CD4-positive, alpha-beta T cell treated with Interleukin-4 for 4 hours (primary cell): ENCODE data around the gene WDR41.
A peak's percentile ranks its signal among the peaks of the same experiment; 100 is the strongest.

ENCODE experiments used
- DNase-seq: peaks from one replicate; pipeline ENCODE4 v3.0.0-alpha.2; 2020

WDR41 gene

GRCh38 chr5:77443670-77444069 lies 48.4 kb downstream of the WDR41 start:
- no peak for DNase-seq

DNA sequence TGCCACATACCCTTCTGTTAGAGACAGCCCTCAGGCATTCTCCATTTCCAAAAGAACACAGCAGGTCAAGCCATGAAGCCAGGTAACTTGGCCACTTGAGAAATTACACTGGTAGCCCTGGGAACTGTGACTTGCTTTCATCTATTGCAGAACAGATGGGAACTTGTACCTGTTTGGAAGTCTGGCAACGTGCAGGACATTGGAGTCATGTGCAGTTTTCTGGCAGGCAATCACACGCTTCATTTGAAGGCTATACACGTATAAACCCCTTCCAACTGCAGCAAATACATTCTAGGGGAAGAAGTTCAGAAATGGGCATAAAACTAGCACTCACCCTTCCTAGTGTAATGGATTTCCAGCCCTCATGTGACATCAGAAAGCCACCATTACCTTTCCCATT lies 54.0 kb downstream of the WDR41 start:
- DNase-seq: no peak

DNA sequence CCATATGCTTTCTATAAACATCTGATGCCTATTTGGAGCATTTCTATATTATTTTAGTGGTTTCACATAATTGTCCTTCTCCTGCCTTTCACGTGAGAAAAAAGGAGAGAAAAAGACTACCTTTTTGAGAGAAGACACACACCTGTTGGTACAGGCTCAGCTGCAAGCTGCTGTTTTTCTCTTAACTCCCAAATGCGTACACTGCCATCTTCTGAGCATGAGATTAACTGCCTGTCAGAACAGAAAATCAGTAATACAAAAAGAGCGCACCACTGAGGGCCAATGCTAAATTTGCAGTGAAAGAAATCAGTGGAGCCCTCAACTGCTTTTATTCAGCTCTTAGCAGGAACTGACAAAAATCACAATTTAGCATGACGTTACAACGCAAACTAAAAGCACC lies 54.9 kb downstream of the WDR41 start:
- DNase-seq: no peak

DNA sequence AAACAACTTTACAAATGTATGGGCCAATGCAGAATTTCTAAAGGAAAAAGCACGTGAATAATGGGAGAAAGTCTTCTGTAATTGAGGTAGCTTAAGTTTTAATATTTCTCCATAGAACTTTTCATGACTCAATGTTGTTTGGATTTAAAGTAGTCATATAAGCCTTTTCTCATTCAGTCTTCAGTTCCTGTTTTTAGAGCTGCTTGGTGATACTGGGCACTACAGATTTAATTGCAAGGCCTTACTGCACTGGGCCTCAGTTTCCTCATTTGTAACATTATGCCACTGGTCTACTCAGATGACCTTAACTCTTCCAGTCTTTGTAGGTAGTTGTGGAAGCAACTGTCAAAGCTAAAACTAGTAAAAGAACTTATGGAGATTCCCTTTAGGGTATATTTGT lies 60.4 kb downstream of the WDR41 start:
- DNase-seq: no peak

DNA sequence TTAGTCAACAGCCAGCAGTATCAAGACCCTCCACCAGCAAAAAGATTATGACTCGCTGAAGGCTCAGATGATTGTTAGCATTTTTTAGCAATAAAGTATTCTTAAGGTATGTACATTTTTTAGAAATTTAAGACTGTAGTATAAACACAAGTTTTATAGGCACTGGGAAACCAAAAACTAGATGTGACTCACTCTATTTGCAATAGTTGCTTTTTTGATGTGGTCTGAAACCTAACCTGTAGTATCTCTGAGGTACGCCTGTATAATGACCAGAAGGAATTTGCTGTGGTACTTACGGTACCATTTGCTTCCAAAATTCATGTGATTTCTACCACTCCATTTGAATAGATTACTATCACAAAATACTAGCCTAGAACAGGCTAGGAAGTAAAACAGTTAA lies 60.8 kb downstream of the WDR41 start:
- no peak for DNase-seq

GRCh38 chr5:77430726-77431125 lies 61.4 kb downstream of the WDR41 start:
- no peak for DNase-seq

GRCh38 chr5:77428526-77428925 lies 63.6 kb downstream of the WDR41 start:
- no peak for DNase-seq

- DNase-seq: no peak
Observed at GRCh38 chr5:77427998-77428397, 64.1 kb downstream of the WDR41 start.

- DNase-seq: no peak
Observed at GRCh38 chr5:77426670-77427069, 65.4 kb downstream of the WDR41 start.

GRCh38 chr5:77425998-77426659 lies 66.0 kb downstream of the WDR41 start:
- DNase-seq: no peak

DNA sequence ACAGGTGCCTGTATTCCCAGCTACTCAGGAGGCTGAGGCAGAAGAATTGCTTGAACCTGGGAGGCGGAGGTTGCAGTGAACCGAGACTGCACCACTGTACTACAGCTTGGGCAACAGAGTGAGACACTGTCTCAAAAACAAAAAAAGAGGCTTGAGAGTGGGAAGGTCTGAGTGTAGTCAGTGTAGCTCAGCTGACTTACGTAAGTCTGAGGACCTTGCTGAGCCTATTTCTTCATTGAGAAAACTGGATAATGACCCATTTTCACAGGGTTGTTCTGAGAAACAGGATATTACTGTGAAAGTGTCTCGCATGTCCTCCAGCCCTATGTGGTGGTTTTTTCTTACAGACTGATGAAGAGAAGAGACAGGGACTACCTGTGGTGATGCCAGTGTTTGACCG lies 66.7 kb downstream of the WDR41 start:
- no peak for DNase-seq

DNA sequence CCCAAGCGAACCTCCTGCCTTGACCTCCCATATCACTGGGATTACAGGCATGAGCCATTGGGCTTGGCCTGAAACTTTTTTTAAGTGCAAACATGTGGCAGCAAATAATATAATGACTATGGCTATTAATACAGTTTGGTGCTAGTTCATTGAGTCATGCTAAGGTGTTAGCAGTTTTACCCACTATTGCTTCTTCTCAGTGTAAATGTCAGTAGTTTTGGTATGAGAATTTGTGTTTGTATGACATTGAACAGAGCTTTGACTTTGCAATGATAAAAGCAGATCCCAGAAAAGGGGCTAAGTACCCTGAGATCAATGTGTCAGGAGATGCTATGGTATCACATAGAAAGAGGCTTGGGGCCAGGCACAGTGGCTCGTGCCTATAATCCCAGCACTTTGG lies 67.2 kb downstream of the WDR41 start:
- DNase-seq: no peak

- no peak for DNase-seq
Observed at GRCh38 chr5:77423022-77423750, 68.9 kb downstream of the WDR41 start.

DNA sequence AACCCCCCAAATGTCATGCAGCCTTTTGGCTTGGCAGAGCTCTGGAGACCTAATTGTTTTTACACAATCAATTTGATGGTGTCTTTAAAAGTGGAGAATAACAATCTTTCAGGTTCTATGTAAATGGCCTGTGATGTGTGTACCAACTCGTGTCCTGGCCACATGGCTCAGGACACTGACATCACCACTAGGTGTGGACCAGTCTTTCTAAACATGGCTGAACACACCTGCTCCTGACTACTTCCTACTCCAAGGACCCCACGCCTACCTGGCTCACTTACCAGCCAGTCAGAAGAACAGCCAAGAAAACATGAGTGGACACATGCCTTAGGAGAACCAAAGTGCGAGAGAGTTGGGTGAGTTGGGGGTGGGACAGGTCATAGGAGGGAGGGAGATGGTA lies 71.2 kb downstream of the WDR41 start:
- DNase-seq: no peak

- no peak for DNase-seq
Observed at GRCh38 chr5:77419644-77420582, 72.2 kb downstream of the WDR41 start.

DNA sequence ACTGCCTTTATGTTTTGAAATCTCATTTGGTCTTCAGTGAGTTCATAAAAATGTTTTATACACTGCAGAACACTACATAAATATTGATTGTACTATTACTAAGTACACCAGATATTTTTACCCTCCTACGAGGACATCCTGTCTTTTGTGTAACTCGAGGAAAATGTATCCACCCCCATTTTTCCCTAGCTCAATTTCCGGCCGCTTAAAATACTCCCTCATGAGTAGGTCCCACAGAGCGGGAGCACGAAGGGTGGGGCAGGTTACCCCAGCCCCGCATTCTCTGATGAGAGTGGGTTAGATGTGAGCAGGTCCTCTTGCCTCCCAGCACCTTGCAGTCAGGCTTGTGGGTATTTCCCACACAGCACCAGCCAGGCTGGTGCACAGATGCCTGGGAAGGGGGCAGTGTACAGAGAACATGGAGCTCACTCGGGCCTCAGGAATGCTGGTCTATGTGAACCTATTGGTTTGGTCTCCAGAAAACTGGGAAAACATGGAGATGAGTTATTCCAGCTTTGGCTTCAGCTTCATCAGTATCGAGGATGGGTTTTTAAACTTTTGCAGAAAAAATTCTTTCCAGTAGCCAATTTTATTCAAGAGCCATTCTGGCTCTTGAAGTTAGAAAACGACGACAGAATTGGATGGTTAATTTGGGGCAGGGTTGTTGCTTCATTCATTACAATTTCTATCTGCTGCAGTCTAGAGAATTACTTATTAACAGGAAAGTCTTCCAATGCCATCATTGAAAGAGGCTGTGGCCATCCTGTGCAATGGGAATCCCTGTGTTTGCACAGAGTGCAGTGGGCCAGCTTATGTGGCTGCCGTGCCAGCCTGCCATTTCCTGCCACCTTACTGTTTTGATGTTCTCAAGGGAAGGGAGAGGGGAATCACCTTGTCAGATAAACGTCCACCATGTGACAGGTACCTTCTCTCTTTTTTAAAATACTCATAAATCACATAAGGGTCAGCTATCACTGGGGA lies 73.2 kb downstream of the WDR41 start:
- no peak for DNase-seq

GRCh38 chr5:77418162-77418561 lies 74.0 kb downstream of the WDR41 start:
- DNase-seq: no peak

DNA sequence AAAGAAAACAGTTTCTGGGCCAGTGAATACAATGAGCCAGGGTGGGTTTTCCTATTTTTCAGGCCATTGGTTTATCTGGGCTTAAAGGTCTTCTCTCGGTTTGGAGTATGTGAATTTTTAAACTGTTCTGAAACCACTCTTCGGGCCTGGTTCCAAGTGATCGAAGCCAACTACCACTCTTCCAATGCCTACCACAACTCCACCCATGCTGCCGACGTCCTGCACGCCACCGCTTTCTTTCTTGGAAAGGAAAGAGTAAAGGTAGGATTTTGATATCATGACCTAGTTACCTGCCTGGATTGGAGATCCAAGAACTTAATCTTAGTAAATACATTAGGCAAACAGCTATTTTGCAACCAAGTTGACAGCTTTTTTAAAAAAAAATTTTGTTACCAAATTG lies 79.1 kb downstream of the WDR41 start:
- no peak for DNase-seq

GRCh38 chr5:77409870-77410621 lies 82.1 kb downstream of the WDR41 start:
- DNase-seq: peak; percentile 3

DNA sequence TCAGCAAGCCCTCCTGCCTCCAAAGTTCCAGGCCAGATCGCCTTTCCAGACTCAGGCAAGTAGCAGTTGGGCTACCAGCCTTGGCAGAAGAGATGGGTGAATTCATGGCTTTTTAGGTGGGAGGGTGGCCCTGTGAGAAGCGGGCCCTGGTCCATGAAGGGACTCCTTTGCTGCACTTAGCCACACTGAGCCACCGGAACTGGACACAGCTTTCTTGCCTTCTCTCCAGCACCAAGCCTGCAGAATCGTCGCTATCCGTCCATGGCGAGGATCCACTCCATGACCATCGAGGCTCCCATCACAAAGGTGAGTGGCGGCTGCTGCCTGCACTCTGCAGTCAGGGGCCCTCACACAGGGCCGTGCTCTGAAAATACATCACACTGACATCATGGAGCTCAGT lies 85.0 kb downstream of the WDR41 start:
- no peak for DNase-seq

GRCh38 chr5:77402796-77403195 lies 89.3 kb downstream of the WDR41 start:
- DNase-seq: no peak

DNA sequence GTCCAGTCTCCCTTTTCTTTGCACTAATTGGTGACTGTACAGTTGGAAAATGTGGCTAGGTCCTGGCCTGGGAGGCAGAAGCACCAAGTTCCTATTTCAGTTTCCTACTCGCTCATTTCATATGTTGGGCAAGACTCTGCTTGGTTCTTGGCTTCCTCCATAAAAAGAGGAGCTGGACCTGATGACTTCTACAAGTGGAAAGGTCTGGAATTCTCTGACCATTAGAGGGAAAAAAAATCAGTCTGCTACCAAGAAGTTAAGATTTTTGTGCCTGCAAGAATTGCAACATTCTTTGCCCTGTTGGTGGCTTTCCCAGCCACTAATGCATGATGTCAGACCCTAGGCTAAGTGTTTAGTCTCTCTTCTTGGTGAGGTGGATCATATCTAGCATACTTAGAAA lies 91.5 kb downstream of the WDR41 start:
- DNase-seq: no peak
